GM20000 (cell line): ENCODE results near the gene CSRNP3.

Experiments used
- DNase-seq: peaks from one replicate; pipeline ENCODE4 v3.0.0; 2012; ENCODE audit warnings: low spot score
- TF ChIP-seq, protein P1 (sequence below): IDR thresholded peaks from 2 replicates; pipeline ENCODE4 v1.5.1; 2012; ENCODE audit warnings: mild to moderate bottlenecking, control low read depth; ENCODE audit errors: extremely low read depth, missing control alignments

CSRNP3 gene

DNA sequence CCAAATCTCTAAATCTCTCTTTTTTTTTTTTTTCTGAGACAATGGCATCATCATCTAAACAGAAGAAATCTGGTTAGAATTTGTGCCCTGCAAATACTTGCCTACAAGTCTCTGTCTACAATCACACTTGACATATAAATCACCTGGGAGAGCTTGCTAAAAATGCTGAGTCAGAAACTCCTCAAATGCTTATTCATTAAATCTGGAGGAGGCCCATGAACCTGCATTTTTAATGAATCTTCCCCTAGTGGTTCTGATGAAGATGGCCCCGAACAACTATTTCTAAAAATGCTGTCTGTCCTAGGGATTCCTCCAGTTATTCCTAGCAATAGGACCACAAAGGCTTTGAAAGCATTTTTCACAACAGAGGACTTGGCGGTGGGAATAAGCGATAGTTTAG, 1.6 kb upstream of the CSRNP3 start:
- TF ChIP-seq, protein P1, sequence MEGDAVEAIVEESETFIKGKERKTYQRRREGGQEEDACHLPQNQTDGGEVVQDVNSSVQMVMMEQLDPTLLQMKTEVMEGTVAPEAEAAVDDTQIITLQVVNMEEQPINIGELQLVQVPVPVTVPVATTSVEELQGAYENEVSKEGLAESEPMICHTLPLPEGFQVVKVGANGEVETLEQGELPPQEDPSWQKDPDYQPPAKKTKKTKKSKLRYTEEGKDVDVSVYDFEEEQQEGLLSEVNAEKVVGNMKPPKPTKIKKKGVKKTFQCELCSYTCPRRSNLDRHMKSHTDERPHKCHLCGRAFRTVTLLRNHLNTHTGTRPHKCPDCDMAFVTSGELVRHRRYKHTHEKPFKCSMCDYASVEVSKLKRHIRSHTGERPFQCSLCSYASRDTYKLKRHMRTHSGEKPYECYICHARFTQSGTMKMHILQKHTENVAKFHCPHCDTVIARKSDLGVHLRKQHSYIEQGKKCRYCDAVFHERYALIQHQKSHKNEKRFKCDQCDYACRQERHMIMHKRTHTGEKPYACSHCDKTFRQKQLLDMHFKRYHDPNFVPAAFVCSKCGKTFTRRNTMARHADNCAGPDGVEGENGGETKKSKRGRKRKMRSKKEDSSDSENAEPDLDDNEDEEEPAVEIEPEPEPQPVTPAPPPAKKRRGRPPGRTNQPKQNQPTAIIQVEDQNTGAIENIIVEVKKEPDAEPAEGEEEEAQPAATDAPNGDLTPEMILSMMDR: no peak

DNA sequence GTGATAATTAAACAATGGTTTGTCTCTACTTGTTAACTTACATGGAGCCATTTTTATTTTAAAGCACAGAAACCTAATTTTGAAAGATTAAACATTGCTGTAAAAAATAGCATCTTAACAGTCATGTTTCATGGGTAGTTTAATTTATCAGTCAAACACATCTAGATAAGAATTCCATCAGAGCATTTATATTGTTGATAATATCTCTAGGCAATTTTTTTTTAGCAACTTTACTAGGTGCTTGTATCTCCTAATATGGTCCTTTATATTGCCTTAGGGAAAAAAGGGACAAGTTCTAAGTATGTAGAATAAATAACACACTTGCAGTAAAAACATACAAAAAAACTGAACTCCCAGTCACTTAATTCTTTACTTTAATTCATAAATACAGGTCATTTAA, 863 bp downstream of the CSRNP3 start:
- TF ChIP-seq, protein P1: no peak

More for the DNA sequence above, 1.6 kb upstream of the CSRNP3 start:
- DNase-seq: no peak

DNA sequence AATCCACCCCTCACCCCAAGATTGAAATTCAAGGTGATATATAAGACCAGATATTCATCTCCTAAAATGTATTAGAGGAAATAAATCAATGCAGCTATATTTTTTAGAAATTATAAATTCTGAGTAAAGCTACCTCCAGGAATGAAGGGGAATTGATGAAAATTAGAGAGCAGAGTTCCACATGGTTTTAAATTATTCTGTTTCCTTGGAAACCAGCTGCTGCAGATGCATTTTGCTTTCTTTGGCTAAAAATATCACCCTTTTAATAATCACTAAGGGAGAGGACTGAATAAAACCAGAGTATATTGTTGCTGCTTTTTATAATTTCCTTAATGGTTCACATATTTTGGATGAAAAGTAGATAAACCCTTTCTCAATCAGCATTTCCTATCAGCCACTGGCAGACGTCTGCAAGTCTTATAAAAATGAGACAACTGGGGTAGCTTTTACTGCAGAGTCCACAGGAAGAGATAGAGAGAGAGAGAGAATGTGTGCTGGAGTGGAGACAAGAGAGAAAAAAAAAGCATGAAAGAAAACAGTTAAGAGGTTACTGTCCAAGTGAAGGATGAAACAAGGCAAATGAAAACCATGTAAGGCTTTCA, 2.0 kb downstream of the CSRNP3 start:
- TF ChIP-seq, protein P1: no peak
- no peak for DNase-seq

More for the DNA sequence above, 863 bp downstream of the CSRNP3 start:
- DNase-seq: no peak

DNA sequence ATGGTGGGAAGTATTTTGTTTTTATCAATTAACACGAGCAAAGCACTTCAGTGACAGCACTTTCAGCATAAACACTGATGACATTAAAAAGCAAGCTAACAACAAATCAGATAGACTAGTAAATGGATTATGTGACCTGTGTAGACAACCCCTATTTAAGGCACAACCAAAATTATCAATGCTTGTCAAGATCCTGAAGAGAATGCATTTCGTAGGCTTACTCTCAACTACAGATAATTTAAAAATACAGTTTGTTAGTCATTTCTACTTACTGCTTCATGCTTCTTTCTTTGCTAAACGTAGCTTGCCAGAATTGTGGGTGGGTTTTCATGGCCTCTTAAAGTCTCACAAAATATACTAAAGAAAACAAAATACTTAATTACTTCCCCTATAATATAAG, 3.4 kb downstream of the CSRNP3 start:
- DNase-seq: no peak
- TF ChIP-seq, protein P1: no peak

DNA sequence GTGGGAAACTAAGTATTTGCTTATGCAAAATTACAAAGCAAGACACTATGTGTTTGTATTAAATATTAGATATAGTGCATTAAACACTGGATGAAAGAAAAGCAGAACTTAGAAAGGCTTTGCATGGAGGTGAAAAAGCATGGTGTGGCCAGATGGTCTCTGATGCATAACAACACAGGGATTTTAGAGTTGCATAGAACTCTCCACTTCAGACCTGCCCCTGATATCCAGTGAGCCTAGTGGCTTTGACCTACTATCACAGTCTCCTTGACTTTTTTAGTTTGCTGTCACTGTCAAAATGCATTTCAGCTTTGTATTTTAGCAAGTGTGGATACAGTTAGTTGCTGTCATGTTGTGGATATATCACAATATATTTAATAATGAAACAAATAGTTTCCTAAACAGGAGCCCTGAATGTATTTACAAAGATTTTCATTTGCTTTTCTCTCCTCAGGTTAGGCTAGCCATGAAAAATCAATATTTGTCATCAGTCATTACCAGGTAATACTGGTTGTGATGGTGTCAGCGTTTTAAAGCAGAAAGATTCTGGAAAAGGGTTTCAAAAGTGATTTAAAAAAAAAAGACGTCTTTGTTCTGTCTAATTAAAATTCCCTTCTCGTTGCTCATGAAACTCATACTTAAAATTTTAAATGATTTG, 5.2 kb downstream of the CSRNP3 start:
- TF ChIP-seq, protein P1: no peak
- DNase-seq: no peak

DNA sequence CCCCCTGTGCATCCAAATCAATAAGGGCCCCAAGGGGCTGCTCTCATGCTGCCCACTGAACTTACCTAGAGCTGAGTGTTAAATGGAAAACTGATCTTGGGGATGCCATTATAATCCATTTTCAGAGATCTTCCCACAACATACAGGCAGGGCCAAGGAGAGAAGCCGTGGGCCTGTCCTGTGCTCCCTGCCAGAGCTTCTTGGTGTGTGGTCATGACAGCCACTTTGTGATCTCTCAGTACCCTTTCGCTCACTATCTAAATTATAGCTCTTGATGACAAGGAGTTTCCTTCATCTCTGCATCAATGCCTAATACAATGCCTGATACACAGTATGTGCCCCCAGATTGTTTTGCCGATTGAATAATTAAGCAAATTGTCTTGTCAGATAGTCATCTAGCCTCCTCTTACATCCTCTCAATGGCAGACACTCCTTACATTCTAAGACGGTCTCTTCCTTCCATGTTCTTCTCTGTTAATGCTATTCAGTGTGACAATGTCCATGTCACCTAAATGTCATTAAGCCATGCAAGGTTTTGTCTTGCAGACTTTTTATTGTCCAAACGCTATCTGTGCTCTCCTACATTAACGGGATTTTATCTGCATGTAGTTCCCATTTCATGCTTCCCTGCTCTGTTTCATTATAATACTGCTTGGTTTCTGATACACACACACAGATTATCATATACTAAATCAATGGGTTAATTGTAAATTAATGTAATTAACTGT, 5.9 kb downstream of the CSRNP3 start:
- DNase-seq: no peak
- TF ChIP-seq, protein P1: no peak

DNA sequence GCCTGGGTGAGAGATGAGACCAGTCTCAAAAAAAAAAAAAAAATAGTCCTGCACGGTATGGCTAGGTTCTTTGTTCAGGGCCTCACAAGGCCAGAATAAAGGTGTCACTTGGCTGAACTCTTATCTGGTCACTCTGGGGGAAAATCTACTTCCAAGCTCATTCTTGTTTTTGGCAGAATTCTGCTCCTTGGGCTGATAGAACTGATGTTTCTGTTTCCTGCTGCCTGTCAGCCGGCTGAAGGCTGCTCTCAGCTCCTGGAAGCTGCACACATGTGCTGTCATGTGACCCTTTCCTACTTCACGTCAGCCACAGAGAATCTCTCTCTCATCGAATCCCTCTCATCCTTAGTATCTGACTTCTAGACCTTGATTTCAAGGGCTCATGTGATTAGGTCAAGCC, 10.4 kb downstream of the CSRNP3 start:
- TF ChIP-seq, protein P1: no peak
- DNase-seq: no peak
